ENCODE results near the gene PABPN1.
"Not testable (repeated sequence)": the region's sequence is repeated elsewhere in the genome, so short reads cannot be mapped to it uniquely, and the experiment has no call there.

The PABPN1 gene

DNA sequence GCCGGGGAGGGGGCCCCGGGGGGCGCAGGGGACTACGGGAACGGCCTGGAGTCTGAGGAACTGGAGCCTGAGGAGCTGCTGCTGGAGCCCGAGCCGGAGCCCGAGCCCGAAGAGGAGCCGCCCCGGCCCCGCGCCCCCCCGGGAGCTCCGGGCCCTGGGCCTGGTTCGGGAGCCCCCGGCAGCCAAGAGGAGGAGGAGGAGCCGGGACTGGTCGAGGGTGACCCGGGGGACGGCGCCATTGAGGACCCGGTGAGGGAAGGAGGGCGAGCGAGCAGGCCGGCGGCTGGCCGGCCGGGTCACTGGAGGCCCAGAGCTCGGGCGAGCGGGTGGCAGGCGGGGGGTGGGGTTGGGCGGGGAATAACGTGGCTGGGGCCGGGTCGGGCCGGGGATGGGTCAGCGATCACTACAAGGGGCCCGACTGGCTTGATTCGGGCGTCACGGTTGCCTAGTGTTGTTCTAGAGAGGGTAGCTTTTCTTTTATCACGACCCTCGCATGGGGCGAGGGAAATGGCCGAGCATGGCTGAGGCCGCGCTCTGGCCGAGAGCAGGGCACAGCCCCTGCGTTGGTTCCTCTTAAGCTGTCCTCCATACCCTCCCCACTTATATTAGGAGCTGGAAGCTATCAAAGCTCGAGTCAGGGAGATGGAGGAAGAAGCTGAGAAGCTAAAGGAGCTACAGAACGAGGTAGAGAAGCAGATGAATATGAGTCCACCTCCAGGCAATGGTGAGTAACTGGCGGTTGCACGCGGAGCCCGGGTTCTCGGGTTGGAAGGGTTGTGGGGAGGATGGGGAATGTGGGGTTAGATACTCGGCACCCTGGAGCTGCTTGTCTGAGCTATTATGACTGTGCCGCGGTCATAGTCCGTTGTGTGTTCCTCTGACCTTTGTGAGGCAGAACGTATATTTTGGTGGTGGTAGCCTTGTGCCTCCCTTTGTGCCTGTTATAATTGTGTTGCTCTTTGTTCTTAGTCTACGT lies 603 bp downstream of the PABPN1 start:
- no peaks in the 10 kb centered on the region for H3K27me3 ChIP-seq (ENCODE audit: control insufficient read depth, insufficient read depth, low read length)
- H3K9ac ChIP-seq (ENCODE audit: low read depth, low read length) = peak overlapping the region; percentile 94
- H3K4me1 ChIP-seq (ENCODE audit: control insufficient read depth, insufficient read depth, low read length) = peaks cover 17% of the 10 kb centered on the region; the same call in 1 of the 2 replicates
- no peaks in the 10 kb centered on the region for H3K9me3 ChIP-seq (ENCODE audit: control insufficient read depth, insufficient read depth, low read length)
- peak overlapping the region; percentile 95 for H3K27ac ChIP-seq (ENCODE audit: low read depth, low read length)
- peak overlapping the region; percentile 98 for H3K4me3 ChIP-seq (ENCODE audit: low read depth, low read length)
- peaks cover 29% of the 10 kb centered on the region for H3K36me3 ChIP-seq (ENCODE audit: control insufficient read depth, insufficient read depth, low read length)

DNA sequence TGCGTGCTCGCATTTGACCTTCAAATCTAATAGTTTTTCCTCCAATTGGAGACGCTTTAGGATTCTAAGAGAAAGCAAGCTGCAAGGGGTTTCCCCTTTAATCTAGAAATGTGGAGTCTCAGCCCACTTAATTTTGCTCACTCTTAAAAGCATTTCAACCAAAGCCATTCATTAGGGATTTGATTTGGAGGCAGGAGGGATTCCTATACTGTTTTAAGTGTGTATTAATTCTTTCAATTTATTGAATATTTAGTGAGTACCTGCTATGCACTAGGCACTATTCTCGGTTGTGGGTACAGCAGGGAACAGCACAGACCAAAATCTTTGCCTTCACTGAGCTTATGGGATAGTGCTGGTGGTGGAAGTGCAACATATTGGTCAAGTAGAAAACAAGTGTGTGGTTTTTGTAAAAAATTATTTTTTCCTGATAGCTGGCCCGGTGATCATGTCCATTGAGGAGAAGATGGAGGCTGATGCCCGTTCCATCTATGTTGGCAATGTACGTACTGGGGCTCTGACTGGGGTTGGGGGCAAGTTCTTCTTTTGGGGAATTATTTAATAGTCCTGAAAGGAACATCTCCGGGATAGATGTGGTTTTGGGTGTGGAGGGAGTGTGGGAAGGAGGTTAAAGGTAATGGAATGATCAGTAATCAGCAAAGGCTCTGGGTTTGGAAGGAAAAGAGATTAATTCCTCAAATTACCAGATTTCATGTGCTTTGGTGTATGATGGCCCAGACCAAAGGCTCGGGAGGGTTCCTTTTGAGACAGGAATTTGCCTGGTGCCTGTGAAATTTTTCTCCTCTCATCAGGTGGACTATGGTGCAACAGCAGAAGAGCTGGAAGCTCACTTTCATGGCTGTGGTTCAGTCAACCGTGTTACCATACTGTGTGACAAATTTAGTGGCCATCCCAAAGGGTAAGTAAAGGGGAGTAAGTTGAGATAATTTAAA lies 1.6 kb downstream of the PABPN1 start:
- Histone ChIP-seq H3K27ac (ENCODE audit: low read depth, low read length) (peak overlapping the region; percentile 95), H3K4me1 (ENCODE audit: control insufficient read depth, insufficient read depth, low read length) (peaks cover 17% of the 10 kb centered on the region; the same call in 1 of the 2 replicates), H3K9ac (ENCODE audit: low read depth, low read length) (peak overlapping the region; percentile 94), H3K27me3 (ENCODE audit: control insufficient read depth, insufficient read depth, low read length) (no peaks in the 10 kb centered on the region), H3K4me3 (ENCODE audit: low read depth, low read length) (peak overlapping the region; percentile 98), H3K9me3 (ENCODE audit: control insufficient read depth, insufficient read depth, low read length) (no peaks in the 10 kb centered on the region), H3K36me3 (ENCODE audit: control insufficient read depth, insufficient read depth, low read length) (peaks cover 29% of the 10 kb centered on the region)

DNA sequence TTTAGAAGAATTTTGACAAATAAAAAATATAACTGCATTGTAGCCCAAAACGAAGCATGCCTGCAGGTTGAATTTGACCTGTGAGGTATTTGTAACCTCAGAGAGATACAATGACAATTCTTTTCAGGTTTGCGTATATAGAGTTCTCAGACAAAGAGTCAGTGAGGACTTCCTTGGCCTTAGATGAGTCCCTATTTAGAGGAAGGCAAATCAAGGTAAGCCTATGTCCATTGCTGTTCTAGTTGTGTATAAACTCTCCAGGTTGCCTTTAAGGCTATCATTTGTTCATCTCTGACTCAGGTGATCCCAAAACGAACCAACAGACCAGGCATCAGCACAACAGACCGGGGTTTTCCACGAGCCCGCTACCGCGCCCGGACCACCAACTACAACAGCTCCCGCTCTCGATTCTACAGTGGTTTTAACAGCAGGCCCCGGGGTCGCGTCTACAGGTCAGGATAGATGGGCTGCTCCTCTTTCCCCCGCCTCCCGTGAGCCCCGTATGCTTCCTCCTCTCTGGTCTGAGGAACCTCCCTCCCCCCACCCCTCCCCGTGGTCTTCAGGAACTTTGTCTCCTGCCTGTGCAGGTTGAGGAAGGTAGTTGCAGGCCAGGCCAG lies 2.7 kb downstream of the PABPN1 start:
- Histone ChIP-seq H3K27me3 (ENCODE audit: control insufficient read depth, insufficient read depth, low read length) (no peaks in the 10 kb centered on the region), H3K4me3 (ENCODE audit: low read depth, low read length) (no peak overlapping the region), H3K4me1 (ENCODE audit: control insufficient read depth, insufficient read depth, low read length) (peaks cover 17% of the 10 kb centered on the region; the same call in 1 of the 2 replicates), H3K36me3 (ENCODE audit: control insufficient read depth, insufficient read depth, low read length) (peaks cover 29% of the 10 kb centered on the region), H3K27ac (ENCODE audit: low read depth, low read length) (no peak overlapping the region), H3K9ac (ENCODE audit: low read depth, low read length) (no peak overlapping the region), H3K9me3 (ENCODE audit: control insufficient read depth, insufficient read depth, low read length) (no peaks in the 10 kb centered on the region)

DNA sequence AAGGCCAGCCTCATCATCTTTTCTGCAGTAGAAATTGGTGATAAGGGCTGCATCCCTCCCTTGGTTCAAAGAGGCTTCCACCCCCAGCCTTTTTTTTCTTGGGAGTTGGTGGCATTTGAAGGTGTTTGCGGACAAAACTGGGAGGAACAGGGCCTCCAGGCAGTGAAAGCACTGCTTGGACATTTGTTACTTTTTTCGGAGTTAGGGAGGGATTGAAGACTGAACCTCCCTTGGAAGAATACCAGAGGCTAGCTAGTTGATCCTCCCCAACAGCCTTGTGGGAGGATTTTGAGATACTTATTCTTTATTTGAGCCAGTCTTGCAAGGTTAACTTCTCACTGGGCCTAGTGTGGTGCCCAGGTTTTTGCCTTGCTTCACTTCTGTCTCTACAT lies 3.2 kb downstream of the PABPN1 start:
- Histone ChIP-seq H3K36me3 (ENCODE audit: control insufficient read depth, insufficient read depth, low read length) (peaks cover 29% of the 10 kb centered on the region), H3K9ac (ENCODE audit: low read depth, low read length) (no peak overlapping the region), H3K4me1 (ENCODE audit: control insufficient read depth, insufficient read depth, low read length) (peaks cover 17% of the 10 kb centered on the region; the same call in 1 of the 2 replicates), H3K27me3 (ENCODE audit: control insufficient read depth, insufficient read depth, low read length) (no peaks in the 10 kb centered on the region), H3K4me3 (ENCODE audit: low read depth, low read length) (no peak overlapping the region), H3K27ac (ENCODE audit: low read depth, low read length) (no peak overlapping the region), H3K9me3 (ENCODE audit: control insufficient read depth, insufficient read depth, low read length) (no peaks in the 10 kb centered on the region)

DNA sequence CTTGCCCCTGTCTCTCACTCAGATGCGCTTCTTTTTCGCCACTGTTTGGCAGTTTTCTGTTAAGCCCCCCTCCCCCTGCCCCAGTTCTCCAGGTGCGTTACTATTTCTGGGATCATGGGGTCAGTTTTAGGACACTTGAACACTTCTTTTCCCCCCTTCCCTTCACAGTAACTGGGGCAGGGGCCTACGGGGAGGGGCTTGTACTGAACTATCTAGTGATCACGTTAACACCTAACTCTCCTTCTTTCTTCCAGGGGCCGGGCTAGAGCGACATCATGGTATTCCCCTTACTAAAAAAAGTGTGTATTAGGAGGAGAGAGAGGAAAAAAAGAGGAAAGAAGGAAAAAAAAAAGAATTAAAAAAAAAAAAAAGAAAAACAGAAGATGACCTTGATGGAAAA lies 3.7 kb downstream of the PABPN1 start:
- Histone ChIP-seq H3K27me3 (ENCODE audit: control insufficient read depth, insufficient read depth, low read length) (no peaks in the 10 kb centered on the region), H3K9ac (ENCODE audit: low read depth, low read length) (no peak overlapping the region), H3K36me3 (ENCODE audit: control insufficient read depth, insufficient read depth, low read length) (peaks cover 29% of the 10 kb centered on the region), H3K9me3 (ENCODE audit: control insufficient read depth, insufficient read depth, low read length) (no peaks in the 10 kb centered on the region), H3K4me3 (ENCODE audit: low read depth, low read length) (no peak overlapping the region), H3K27ac (ENCODE audit: low read depth, low read length) (no peak overlapping the region), H3K4me1 (ENCODE audit: control insufficient read depth, insufficient read depth, low read length) (peaks cover 15% of the 10 kb centered on the region; the same call in 1 of the 2 replicates)

DNA sequence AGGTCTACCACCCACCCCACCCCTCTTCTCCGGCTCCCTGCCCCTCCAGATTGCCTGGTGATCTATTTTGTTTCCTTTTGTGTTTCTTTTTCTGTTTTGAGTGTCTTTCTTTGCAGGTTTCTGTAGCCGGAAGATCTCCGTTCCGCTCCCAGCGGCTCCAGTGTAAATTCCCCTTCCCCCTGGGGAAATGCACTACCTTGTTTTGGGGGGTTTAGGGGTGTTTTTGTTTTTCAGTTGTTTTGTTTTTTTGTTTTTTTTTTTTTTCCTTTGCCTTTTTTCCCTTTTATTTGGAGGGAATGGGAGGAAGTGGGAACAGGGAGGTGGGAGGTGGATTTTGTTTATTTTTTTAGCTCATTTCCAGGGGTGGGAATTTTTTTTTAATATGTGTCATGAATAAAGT lies 4.5 kb downstream of the PABPN1 start:
- not testable (repeated sequence) for H3K4me3 ChIP-seq (ENCODE audit: low read depth, low read length); H3K9ac ChIP-seq (ENCODE audit: low read depth, low read length); H3K27me3 ChIP-seq (ENCODE audit: control insufficient read depth, insufficient read depth, low read length); H3K9me3 ChIP-seq (ENCODE audit: control insufficient read depth, insufficient read depth, low read length); H3K4me1 ChIP-seq (ENCODE audit: control insufficient read depth, insufficient read depth, low read length); H3K27ac ChIP-seq (ENCODE audit: low read depth, low read length)
- H3K36me3 ChIP-seq (ENCODE audit: control insufficient read depth, insufficient read depth, low read length) = peaks cover 29% of the 10 kb centered on the region

DNA sequence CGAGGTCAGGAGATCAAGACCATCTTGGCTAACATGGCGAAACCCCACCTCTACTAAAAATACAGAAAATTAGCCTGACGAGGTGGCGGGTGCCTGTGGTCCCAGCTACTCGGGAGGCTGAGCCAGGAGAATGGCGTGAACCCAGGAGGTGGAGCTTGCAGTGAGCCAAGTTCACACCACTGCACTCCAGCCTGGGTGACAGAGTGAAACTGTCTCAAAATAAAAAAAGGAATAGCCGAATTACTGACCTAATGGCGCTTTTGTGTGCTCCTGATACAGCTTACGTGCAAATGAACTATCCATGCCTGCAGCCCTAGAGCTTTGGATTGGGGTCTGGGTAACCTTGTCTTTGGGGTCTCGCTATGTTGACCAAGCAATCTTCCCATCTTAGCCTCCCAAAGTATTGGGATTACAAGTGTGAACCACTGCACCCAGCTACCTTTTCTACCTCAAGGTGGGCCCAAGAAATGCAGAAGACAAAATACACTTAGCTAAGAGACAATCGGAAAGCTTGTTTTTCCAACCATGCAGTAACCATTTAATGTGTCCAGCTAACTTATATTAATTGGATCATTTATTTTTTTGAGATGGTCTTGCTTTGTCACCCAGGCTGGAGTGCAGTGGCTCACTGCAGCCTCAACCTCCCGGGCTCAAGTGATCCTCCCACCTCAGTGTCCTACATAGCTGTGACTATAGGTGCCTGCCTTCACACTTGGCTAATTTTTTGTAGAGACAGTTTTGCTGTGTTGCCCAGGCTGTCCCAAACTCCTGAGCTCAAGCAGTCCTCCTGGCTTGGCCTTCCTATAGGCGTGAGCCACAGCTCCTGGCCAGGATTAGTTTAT lies 5.5 kb downstream of the PABPN1 start:
- H3K36me3 ChIP-seq (ENCODE audit: control insufficient read depth, insufficient read depth, low read length) = peaks cover 29% of the 10 kb centered on the region
- no peaks in the 10 kb centered on the region for H3K9me3 ChIP-seq (ENCODE audit: control insufficient read depth, insufficient read depth, low read length)
- no peak overlapping the region for H3K4me3 ChIP-seq (ENCODE audit: low read depth, low read length)
- no peak overlapping the region for H3K9ac ChIP-seq (ENCODE audit: low read depth, low read length)
- H3K27me3 ChIP-seq (ENCODE audit: control insufficient read depth, insufficient read depth, low read length) = no peaks in the 10 kb centered on the region
- H3K27ac ChIP-seq (ENCODE audit: low read depth, low read length) = no peak overlapping the region
- 0 out of 2 replicates have a peak, but pooled peaks cover 9% of the 10 kb centered on the region for H3K4me1 ChIP-seq (ENCODE audit: control insufficient read depth, insufficient read depth, low read length)

DNA sequence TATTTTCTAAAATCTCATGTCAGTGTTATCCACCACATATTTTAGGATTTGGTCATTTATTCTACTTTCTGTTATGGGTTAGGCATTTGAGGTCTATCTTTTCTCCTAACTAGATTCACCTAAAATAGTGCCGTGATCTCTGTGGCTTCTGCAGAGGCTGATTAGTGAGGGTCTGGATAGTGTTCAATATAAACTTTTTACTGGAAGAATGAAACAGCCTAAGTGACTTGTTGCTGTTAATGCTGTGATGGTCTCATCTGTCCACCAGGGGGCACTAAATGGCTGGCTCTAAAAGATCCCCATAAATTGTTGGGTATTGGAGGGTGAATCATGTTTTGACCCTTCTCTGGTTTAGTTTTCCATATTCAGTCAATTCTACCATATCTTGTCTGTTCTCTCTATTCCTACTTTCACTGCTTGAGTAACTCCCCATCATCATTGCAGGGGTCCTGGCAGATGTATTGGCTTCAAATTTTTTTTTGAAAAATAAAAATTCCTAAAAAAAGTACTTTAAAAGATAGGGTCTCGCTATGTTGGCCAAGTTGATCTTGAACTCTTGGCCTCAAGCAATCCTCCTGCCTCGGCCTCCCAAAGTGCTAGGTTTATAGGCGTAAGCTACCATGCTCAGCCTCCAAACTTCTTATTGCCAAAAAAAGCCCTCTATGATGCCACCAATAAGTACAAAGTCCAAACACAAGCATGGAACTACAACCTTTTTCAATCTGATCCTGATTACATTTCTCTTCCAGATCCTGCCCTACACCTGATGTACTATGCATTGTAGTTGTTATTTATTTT lies 6.9 kb downstream of the PABPN1 start:
- peaks cover 24% of the 10 kb centered on the region for H3K36me3 ChIP-seq (ENCODE audit: control insufficient read depth, insufficient read depth, low read length)

DNA sequence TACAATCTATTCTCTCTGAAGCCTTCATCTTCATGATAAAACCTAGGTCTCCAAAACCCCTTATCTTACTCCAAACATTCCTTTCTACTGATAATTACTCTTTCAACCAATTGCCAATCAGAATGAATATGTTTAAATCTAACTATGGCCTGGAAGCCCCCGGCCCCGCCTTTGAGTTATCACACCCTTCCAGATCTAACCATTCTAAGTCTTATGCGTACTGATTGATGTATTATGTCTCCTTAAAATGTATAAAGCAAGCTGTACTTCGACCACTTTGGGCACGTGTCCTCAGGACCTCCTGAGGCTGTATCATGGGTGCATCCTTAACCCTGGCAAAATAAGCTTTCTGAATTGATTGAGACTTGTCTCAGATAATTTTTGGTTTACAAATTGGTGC lies 14.4 kb downstream of the PABPN1 start:
- Histone ChIP-seq H3K4me3 (ENCODE audit: low read depth, low read length) (no peak overlapping the region), H3K4me1 (ENCODE audit: control insufficient read depth, insufficient read depth, low read length) (no peaks in the 10 kb centered on the region), H3K27ac (ENCODE audit: low read depth, low read length) (no peak overlapping the region), H3K27me3 (ENCODE audit: control insufficient read depth, insufficient read depth, low read length) (no peaks in the 10 kb centered on the region; the same call in 1 of the 2 replicates), H3K9ac (ENCODE audit: low read depth, low read length) (no peak overlapping the region), H3K9me3 (ENCODE audit: control insufficient read depth, insufficient read depth, low read length) (peaks cover 19% of the 10 kb centered on the region; the same call in 1 of the 2 replicates), H3K36me3 (ENCODE audit: control insufficient read depth, insufficient read depth, low read length) (no peaks in the 10 kb centered on the region)

More for the DNA sequence above, 6.9 kb downstream of the PABPN1 start:
- no peak overlapping the region for H3K9ac ChIP-seq (ENCODE audit: low read depth, low read length)
- H3K27ac ChIP-seq (ENCODE audit: low read depth, low read length) = no peak overlapping the region
- H3K27me3 ChIP-seq (ENCODE audit: control insufficient read depth, insufficient read depth, low read length) = no peaks in the 10 kb centered on the region
- 0 out of 2 replicates have a peak, but pooled peaks cover under 1% of the 10 kb centered on the region for H3K4me1 ChIP-seq (ENCODE audit: control insufficient read depth, insufficient read depth, low read length)
- no peaks in the 10 kb centered on the region for H3K9me3 ChIP-seq (ENCODE audit: control insufficient read depth, insufficient read depth, low read length)
- H3K4me3 ChIP-seq (ENCODE audit: low read depth, low read length) = no peak overlapping the region

Data from HUES48 (cell line).